Smooth muscle cell (in vitro differentiated cells): ENCODE results near the gene OR2T5. TPM values are rescaled to one million over a fixed set of nuclear protein-coding genes. Genes with fewer than 3 reads are reported as not detected.
"Not testable (repeated sequence)": the region's sequence is repeated elsewhere in the genome, so short reads cannot be mapped to it uniquely, and the experiment has no call there.

Experiments used
- DNase-seq: peaks from one replicate; lab custom pipeline; 2025; ENCODE audit not compliant: unreplicated experiment; lab: John Stamatoyannopoulos, UW
- H2AFZ ChIP-seq: fragments of 200-600 bp; sonication (generic); 2 replicates; pipeline ENCODE4 v1.6.0; 2016; ENCODE audit warnings: antibody characterized with exemption, low read depth, mild to moderate bottlenecking
- H3F3A ChIP-seq: fragments of 200-600 bp; sonication (generic); 2 replicates; pipeline ENCODE4 v1.6.0; 2017; ENCODE audit warnings: antibody characterized with exemption, low read depth
- H3K27ac ChIP-seq: fragments of 200-600 bp; sonication (generic); 2 replicates; pipeline ENCODE4 v1.5.1; 2016; ENCODE audit warnings: low read depth, mild to moderate bottlenecking
- H3K27me3 ChIP-seq: fragments of 200-600 bp; sonication (generic); 2 replicates; pipeline ENCODE4 v1.6.1; 2016; ENCODE audit warnings: low read depth, mild to moderate bottlenecking
- H3K36me3 ChIP-seq: fragments of 200-600 bp; sonication (generic); 2 replicates; pipeline ENCODE4 v1.5.1; 2016; ENCODE audit warnings: low read depth
- H3K4me1 ChIP-seq: fragments of 200-600 bp; sonication (generic); 2 replicates; pipeline ENCODE4 v1.5.1; 2016; ENCODE audit warnings: low read depth
- H3K4me2 ChIP-seq: fragments of 200-600 bp; sonication (generic); 2 replicates; pipeline ENCODE4 v1.6.0; 2016; ENCODE audit warnings: mild to moderate bottlenecking
- H3K4me3 ChIP-seq: fragments of 200-600 bp; sonication (generic); 2 replicates; pipeline ENCODE4 v1.5.1; 2016; ENCODE audit warnings: mild to moderate bottlenecking
- H3K79me2 ChIP-seq: fragments of 200-600 bp; sonication (generic); 2 replicates; pipeline ENCODE4 v1.6.0; 2016; ENCODE audit warnings: low read depth, mild to moderate bottlenecking
- H3K9ac ChIP-seq: fragments of 200-600 bp; sonication (generic); 2 replicates; pipeline ENCODE4 v1.6.0; 2016; ENCODE audit warnings: low read depth
- H3K9me3 ChIP-seq: fragments of 200-600 bp; sonication (generic); replicated peaks from 2 replicates; pipeline ENCODE4 v1.5.1; 2016; ENCODE audit warnings: low read depth
- H4K20me1 ChIP-seq: fragments of 200-600 bp; sonication (generic); 2 replicates; pipeline ENCODE4 v1.6.0; 2016; ENCODE audit warnings: low read depth
- WGBS: methylation state at CpG from one replicate; pipeline ENCODE4 v1.1.7; 2016; ENCODE audit warnings: low lambda C conversion rate; 5-methylcytosine and 5-hydroxymethylcytosine counted together
- polyA plus RNA-seq: library from polyadenylated mRNA; unstranded; fragments of >200 nt; fragmentation: Nextera tagmentation; extraction: Ambion mirVana; gene quantifications from 2 replicates; pipeline ENCODE4 v1.2.1, GENCODE V29; 2016
- total RNA-seq: library from RNA; depleted of rRNA; stranded (reverse); fragments of >200 nt; gene quantifications from 2 replicates; pipeline ENCODE4 v1.2.3, GENCODE V29; 2014

OR2T5 gene
- total RNA-seq (0.04 TPM in 1 of 2 replicates, not detected in the other), polyA plus RNA-seq (not detected in 2 replicates)

DNA sequence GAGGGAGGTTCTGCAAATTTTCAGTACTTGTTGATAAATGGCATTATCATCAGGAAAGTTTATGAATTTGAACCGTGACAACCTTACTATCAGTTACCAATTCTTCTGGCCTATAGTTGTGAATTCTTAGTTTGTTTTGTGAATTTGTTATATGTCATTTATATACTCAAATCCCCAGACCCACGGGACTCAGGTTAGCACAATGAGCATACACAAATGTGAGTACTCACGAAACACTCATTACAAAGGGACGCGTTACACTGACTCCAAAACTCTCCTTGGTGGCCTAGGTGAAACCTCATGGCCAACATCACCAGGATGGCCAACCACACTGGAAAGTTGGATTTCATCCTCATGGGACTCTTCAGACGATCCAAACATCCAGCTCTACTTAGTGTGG lies at the start of gene OR2T5:
Gene OR2T5 (plus strand): TSS at position 301 of the 400 bp plus-strand sequence. CDS start 0 bp downstream, at position 301.
- not testable (repeated sequence) for H3K79me2 ChIP-seq, H3K9ac ChIP-seq, H3K4me2 ChIP-seq, H3K9me3 ChIP-seq, H3K4me3 ChIP-seq, H2AFZ ChIP-seq, H3K4me1 ChIP-seq, DNase-seq, H3F3A ChIP-seq, H4K20me1 ChIP-seq, H3K27ac ChIP-seq, H3K27me3 ChIP-seq, H3K36me3 ChIP-seq
- 87% methylated on average over 4 of the region's 6 CpGs for WGBS

DNA sequence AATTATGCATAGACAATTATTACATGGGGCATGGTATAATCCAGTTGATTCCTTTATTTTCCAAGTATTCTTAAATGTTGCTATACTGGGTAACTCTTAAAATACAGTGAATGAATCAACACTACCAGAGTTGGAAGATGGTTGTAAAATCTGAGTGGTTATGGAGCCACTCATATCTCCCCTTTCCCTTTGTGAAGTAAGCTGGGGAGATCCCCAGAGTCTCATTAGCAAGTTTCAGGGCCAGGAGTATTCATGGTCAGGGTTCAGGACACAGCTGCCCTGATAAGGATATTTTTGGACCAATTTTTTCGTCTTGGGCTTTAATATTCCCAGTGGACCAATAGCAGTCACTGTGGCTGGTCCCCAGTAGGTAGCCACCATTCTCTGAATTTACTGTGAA lies 49.7 kb upstream of the OR2T5 start:
- H4K20me1 ChIP-seq, H3K79me2 ChIP-seq, DNase-seq, H3K9ac ChIP-seq, H3K27ac ChIP-seq, H3K4me1 ChIP-seq, H3K27me3 ChIP-seq, H3K36me3 ChIP-seq, H3F3A ChIP-seq, H2AFZ ChIP-seq, H3K4me3 ChIP-seq, H3K4me2 ChIP-seq, H3K9me3 ChIP-seq: not testable (repeated sequence)
- WGBS: 33% methylated on average over 1 of the region's 1 CpG

DNA sequence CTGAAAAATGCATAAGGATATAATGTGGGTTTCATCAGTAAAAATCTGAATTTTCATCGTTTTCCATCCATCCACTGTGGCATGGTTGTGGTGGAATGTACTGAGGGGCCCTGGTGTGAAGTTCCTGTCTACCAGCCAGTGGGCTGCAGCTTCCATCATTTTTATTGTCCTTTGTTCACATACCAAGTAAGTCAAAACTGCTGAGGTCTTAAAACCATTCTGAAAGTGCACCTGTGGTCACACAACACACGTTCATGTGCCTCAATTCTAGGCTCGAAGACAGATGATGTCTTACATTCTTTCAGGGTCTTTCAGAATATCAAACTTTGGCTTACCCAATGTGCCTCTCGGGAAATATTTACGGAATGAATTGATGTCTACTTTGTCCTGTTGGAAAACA lies 49.1 kb upstream of the OR2T5 start:
- WGBS: 43% methylated on average over 5 of the region's 5 CpGs
- H3K79me2 ChIP-seq, H3K36me3 ChIP-seq, DNase-seq, H3K4me3 ChIP-seq, H3K4me1 ChIP-seq, H2AFZ ChIP-seq, H4K20me1 ChIP-seq, H3F3A ChIP-seq, H3K27me3 ChIP-seq, H3K4me2 ChIP-seq, H3K27ac ChIP-seq, H3K9ac ChIP-seq, H3K9me3 ChIP-seq: not testable (repeated sequence)

DNA sequence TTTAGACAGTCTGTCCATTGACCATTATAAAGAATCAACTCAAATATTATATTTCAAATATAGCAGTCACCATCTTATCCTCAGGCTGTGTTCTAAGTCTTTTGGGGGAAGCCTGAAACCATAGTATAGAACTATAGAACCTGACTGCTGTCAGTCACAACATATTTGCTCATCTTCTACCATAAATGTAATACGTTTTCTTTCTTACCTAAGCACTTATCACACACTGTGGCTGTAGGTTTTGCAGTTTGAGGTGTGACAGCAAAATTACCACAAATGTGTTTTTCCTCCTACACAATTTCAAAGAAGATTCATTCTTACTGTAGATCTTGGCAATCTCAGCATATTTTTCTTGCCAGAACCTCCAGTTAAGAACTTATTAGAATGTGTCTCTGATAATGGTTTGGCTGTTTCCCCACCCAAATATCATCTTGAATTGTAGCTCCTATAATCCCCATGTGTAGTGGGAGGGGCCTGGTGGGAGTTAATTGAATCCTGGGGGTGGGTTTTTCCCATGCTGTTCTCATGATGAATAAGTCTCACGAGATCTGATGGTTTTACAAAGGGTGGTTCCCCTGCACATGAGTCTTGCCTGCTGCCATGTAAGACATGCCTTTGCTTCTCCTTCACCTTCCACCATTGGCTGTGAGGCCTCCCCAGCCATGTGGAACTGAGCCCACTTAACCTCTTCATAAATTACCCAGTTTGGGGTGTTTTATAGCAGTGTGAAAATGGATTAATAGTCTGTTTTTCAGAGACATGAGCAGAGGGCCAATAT lies 45.7 kb upstream of the OR2T5 start:
- H3K4me1 ChIP-seq, H4K20me1 ChIP-seq, H3K27ac ChIP-seq, H3K9me3 ChIP-seq, H3K4me2 ChIP-seq, H3K27me3 ChIP-seq, DNase-seq, H3F3A ChIP-seq, H3K9ac ChIP-seq, H3K36me3 ChIP-seq, H2AFZ ChIP-seq, H3K79me2 ChIP-seq, H3K4me3 ChIP-seq: not testable (repeated sequence)
- 41% methylated on average over 1 of the region's 2 CpGs for WGBS

GRCh38 chr1:248444603-248445002 lies 43.8 kb upstream of the OR2T5 start:
- not testable (repeated sequence) for H3K4me3 ChIP-seq, H3F3A ChIP-seq, H3K9me3 ChIP-seq, H3K79me2 ChIP-seq, H3K9ac ChIP-seq, H2AFZ ChIP-seq, H3K4me2 ChIP-seq, DNase-seq, H3K27me3 ChIP-seq, H3K36me3 ChIP-seq, H4K20me1 ChIP-seq, H3K4me1 ChIP-seq, H3K27ac ChIP-seq
- 80% methylated on average over 4 of the region's 4 CpGs for WGBS

DNA sequence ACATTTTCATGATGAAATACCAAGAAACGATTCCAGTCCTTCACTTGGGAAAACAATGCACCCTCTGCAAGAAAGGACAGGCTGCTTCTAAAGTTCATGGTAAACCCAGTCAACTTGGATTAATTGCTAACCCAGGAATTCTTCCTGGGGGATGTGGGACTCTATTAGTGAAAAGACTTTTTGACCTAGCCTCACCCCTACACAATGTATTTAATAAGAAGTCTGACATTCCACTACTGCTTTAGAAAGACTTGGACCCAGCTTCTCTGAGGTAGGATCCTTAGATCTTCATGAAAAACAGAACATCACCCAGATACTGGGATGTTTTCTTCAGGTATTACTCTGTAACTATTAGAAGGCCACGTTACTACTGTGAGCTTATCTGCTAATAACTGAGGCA lies 43.0 kb upstream of the OR2T5 start, which contains the start of gene OR2T2:
Gene OR2T2 (plus strand): TSS at position 239 of the 400 bp plus-strand sequence. CDS start 7,161 bp downstream, outside the sequence.
- not testable (repeated sequence) for H3K9me3 ChIP-seq, H3K4me3 ChIP-seq, H3F3A ChIP-seq, H3K36me3 ChIP-seq, DNase-seq, H3K27me3 ChIP-seq, H3K9ac ChIP-seq, H3K79me2 ChIP-seq, H3K4me2 ChIP-seq, H3K27ac ChIP-seq, H2AFZ ChIP-seq, H3K4me1 ChIP-seq, H4K20me1 ChIP-seq
- WGBS: 39% methylated on average over 2 of the region's 2 CpGs

GRCh38 chr1:248448409-248449074 lies 39.8 kb upstream of the OR2T5 start:
- not testable (repeated sequence) for H3K4me1 ChIP-seq, H3F3A ChIP-seq, H3K27ac ChIP-seq, DNase-seq, H4K20me1 ChIP-seq, H2AFZ ChIP-seq, H3K9me3 ChIP-seq, H3K36me3 ChIP-seq, H3K9ac ChIP-seq, H3K27me3 ChIP-seq, H3K79me2 ChIP-seq, H3K4me3 ChIP-seq, H3K4me2 ChIP-seq
- no CpG with 5 or more reads among the region's 4 CpGs for WGBS

DNA sequence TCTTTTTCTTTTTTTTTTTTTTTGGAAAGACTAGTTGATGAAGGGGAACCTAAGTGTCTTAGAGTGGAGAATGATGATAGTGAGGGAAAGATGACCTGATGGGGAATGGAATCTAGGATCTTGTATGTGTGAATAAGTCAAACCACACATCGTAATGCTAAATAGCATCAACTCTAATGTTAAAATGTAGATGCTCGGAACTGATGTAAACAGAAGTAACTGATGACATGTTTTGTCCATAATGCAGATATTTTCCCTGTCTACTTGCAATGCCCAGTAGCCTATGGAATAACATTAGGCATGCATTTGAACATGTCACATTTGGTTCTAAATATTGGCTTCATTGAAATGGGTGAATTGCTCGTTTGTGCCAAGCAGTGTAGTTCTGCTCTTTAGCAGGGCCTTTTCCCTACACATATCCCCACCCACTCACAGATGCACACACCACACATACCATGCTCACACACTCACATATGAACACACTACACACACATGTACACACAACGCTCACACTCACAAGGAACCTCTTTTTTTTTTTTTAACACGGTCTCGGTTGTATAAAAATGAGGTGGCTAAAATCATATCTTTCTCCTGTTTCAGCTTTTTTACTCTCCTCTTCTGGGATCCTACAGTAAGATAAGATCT lies 38.4 kb upstream of the OR2T5 start:
- not testable (repeated sequence) for H3K9ac ChIP-seq, H3K79me2 ChIP-seq, H3K4me2 ChIP-seq, H2AFZ ChIP-seq, H3K4me3 ChIP-seq, H4K20me1 ChIP-seq, H3K27ac ChIP-seq, H3K36me3 ChIP-seq, H3F3A ChIP-seq, H3K27me3 ChIP-seq, H3K4me1 ChIP-seq, H3K9me3 ChIP-seq, DNase-seq
- 78% methylated on average over 5 of the region's 6 CpGs for WGBS
